DND-41 (cell line): ENCODE data around the gene COA1.
A peak's percentile ranks its signal among the peaks of the same experiment; 100 is the strongest.
"Not testable (repeated sequence)": the region's sequence is repeated elsewhere in the genome, so short reads cannot be mapped to it uniquely, and the experiment has no call there.

ENCODE experiments used
- ATAC-seq: fragments of 200-7000 bp; cut with Tn5 transposase; 3 replicates; pipeline ENCODE4 v1.9.1; 2021; ENCODE audit warnings: low read depth; ENCODE audit not compliant: insufficient read depth
- DNase-seq: peaks from one replicate; pipeline ENCODE4 v3.0.0-alpha.2; 2020
- H2AFZ ChIP-seq: 2 replicates; pipeline ENCODE4 v1.6.0; 2012; ENCODE audit warnings: low read depth, low read length
- H3K27ac ChIP-seq: 2 replicates; pipeline ENCODE4 v1.5.1; 2012; ENCODE audit warnings: low read length, inconsistent platforms
- H3K27me3 ChIP-seq: fragments of 200-600 bp; sonication (generic); 2 replicates; pipeline ENCODE4 v1.6.0; 2012; ENCODE audit warnings: low read length, mild to moderate bottlenecking, inconsistent platforms; ENCODE audit not compliant: insufficient read depth, poor library complexity
- H3K36me3 ChIP-seq: 2 replicates; pipeline ENCODE4 v1.5.1; 2012; ENCODE audit warnings: low read length, inconsistent platforms; ENCODE audit not compliant: insufficient read depth
- H3K4me1 ChIP-seq: 2 replicates; pipeline ENCODE4 v1.5.1; 2012; ENCODE audit warnings: mild to moderate bottlenecking, low read length; ENCODE audit not compliant: insufficient read depth
- H3K4me2 ChIP-seq: 2 replicates; pipeline ENCODE4 v1.6.0; 2012; ENCODE audit warnings: mild to moderate bottlenecking, moderate library complexity, low read length, inconsistent platforms; ENCODE audit not compliant: insufficient read depth
- H3K4me3 ChIP-seq, 2 experiments: fragments of 200-600 bp in 1 of 2; shearing (Covaris generic) in 1 of 2; 2 replicates each; pipeline ENCODE4 v1.5.1; 2012 to 2016; ENCODE audit warnings: inconsistent platforms in 2 of 2, low read length in 2 of 2, mild to moderate bottlenecking in 2 of 2, low read depth in 1 of 2, moderate library complexity in 1 of 2
- H3K79me2 ChIP-seq: 2 replicates; pipeline ENCODE4 v1.6.0; 2012; ENCODE audit warnings: low read length, inconsistent platforms; ENCODE audit not compliant: insufficient read depth
- H3K9ac ChIP-seq: 2 replicates; pipeline ENCODE4 v1.6.0; 2012; ENCODE audit warnings: low read depth, mild to moderate bottlenecking, inconsistent platforms, low read length, moderate library complexity
- H3K9me3 ChIP-seq: 2 replicates; pipeline ENCODE4 v1.5.1; 2012; ENCODE audit warnings: low read length, moderate library complexity, mild to moderate bottlenecking, inconsistent platforms; ENCODE audit not compliant: insufficient read depth, severe bottlenecking
- H4K20me1 ChIP-seq: 2 replicates; pipeline ENCODE4 v1.6.0; 2012; ENCODE audit warnings: low read length; ENCODE audit not compliant: insufficient read depth
- CTCF ChIP-seq: IDR thresholded peaks from 2 replicates; pipeline ENCODE4 v1.5.1; 2012; ENCODE audit warnings: borderline replicate concordance, low read length, moderate library complexity, mild to moderate bottlenecking; ENCODE audit not compliant: poor library complexity, severe bottlenecking; ENCODE audit errors: extremely low read depth
- EZH2 ChIP-seq: IDR thresholded peaks from 3 replicates; pipeline ENCODE4 v1.6.1; 2012; ENCODE audit warnings: borderline replicate concordance, low read depth, mild to moderate bottlenecking, moderate library complexity, low read length, inconsistent platforms; ENCODE audit not compliant: severe bottlenecking

Gene COA1

GRCh38 chr7:43729214-43729923 lies at the start of gene COA1:
Gene COA1 (minus strand): TSS chr7:43729523. CDS start chr7:43648614, 80,909 bp downstream.
- Histone ChIP-seq H4K20me1 (peaks cover 6% of the 10 kb centered on the region; the same call in 1 of the 2 replicates), H3K79me2 (peaks cover 55% of the 10 kb centered on the region), H3K4me3 (peak within 1 kb of the TSS; percentile 85 to 90), H3K4me2 (peak within 1 kb of the TSS; percentile 80), H2AFZ (peak within 1 kb of the TSS; percentile 94), H3K27me3 (no peaks in the 10 kb centered on the region), H3K4me1 (peaks cover 35% of the 10 kb centered on the region), H3K36me3 (no peaks in the 10 kb centered on the region), H3K9ac (peak within 1 kb of the TSS; percentile 75), H3K9me3 (no peaks in the 10 kb centered on the region), H3K27ac (peak within 1 kb of the TSS; percentile 77)
- ATAC-seq, result peak; percentile 99
- TF ChIP-seq EZH2 (no peak), CTCF (peak; percentile 42)
- peak; percentile 87 for DNase-seq

- not testable (repeated sequence) for H3K4me2 ChIP-seq, H3K9me3 ChIP-seq, ATAC-seq, H3K4me1 ChIP-seq, H3K79me2 ChIP-seq, H4K20me1 ChIP-seq, H3K36me3 ChIP-seq, DNase-seq, H3K9ac ChIP-seq, H3K4me3 ChIP-seq, H3K27me3 ChIP-seq, H2AFZ ChIP-seq, H3K27ac ChIP-seq
Measured at GRCh38 chr7:43778293-43779044, 49.1 kb upstream of the COA1 start.

- not testable (repeated sequence) for H3K9me3 ChIP-seq, H3K4me1 ChIP-seq, H4K20me1 ChIP-seq, H3K36me3 ChIP-seq, H3K4me2 ChIP-seq, H3K27me3 ChIP-seq, H3K9ac ChIP-seq, H3K27ac ChIP-seq, H2AFZ ChIP-seq, H3K79me2 ChIP-seq, ATAC-seq, DNase-seq, H3K4me3 ChIP-seq
Measured at GRCh38 chr7:43775255-43775654, 45.9 kb upstream of the COA1 start.

- H3K9ac ChIP-seq, H2AFZ ChIP-seq, H3K36me3 ChIP-seq, H3K9me3 ChIP-seq, ATAC-seq, H3K4me3 ChIP-seq, H3K4me1 ChIP-seq, H3K27me3 ChIP-seq, H3K4me2 ChIP-seq, H3K27ac ChIP-seq, H4K20me1 ChIP-seq, DNase-seq, H3K79me2 ChIP-seq: not testable (repeated sequence)
Measured at GRCh38 chr7:43773268-43773667, 43.9 kb upstream of the COA1 start.

GRCh38 chr7:43771573-43771972 lies 42.2 kb upstream of the COA1 start:
- Histone ChIP-seq H3K79me2 (no peaks in the 10 kb centered on the region), H3K4me1 (no peaks in the 10 kb centered on the region), H3K9me3 (no peaks in the 10 kb centered on the region), H3K9ac (no peak overlapping the region), H3K27ac (no peak overlapping the region), H3K27me3 (no peaks in the 10 kb centered on the region), H2AFZ (no peak overlapping the region), H4K20me1 (0 out of 2 replicates have a peak, but pooled peaks cover 2% of the 10 kb centered on the region), H3K36me3 (peaks cover 2% of the 10 kb centered on the region; the same call in 1 of the 2 replicates), H3K4me2 (no peak overlapping the region), H3K4me3 (no peak overlapping the region)
- no peak for TF ChIP-seq EZH2
- TF ChIP-seq CTCF, result no peak
- no peak for DNase-seq
- ATAC-seq, result no peak
